Adrenal gland (tissue), 12 donors: ENCODE data around the gene TNIK. TPM values are rescaled to one million over a fixed set of nuclear protein-coding genes. Genes with fewer than 3 reads are reported as not detected.

Experiments used
- DNase-seq, 7 donors: peaks; one replicate each; pipeline ENCODE4 v3.0.0-alpha.2; 2019 to 2020
- H3K27ac ChIP-seq, 5 donors: fragments of 200-600 bp; sonication (generic) in 4 of 5; 1 replicate in 3 of 5; 2 replicates in 2 of 5; pipeline versions ENCODE4 v1.5.1 to v1.8.0; 2016 to 2020; ENCODE audit warnings: mild to moderate bottlenecking in 1 of 5
- H3K27me3 ChIP-seq: fragments of 200-600 bp; 2 replicates; pipeline ENCODE4 v1.8.0; 2021
- H3K36me3 ChIP-seq, 2 donors: fragments of 200-600 bp; replicated peaks in 1 of 2; 1 replicate in 1 of 2; 2 replicates in 1 of 2; pipeline versions ENCODE4 v1.5.1 to v1.8.0; 2018 to 2022
- H3K4me1 ChIP-seq, 2 donors: fragments of 200-600 bp; replicated peaks in 1 of 2; 1 replicate in 1 of 2; 2 replicates in 1 of 2; pipeline versions ENCODE4 v1.5.1 to v1.8.0; 2018 to 2021
- H3K4me3 ChIP-seq, 4 donors: fragments of 200-600 bp; sonication (generic) in 3 of 4; one replicate each; pipeline ENCODE4 v1.5.1; 2016 to 2018
- H3K9me3 ChIP-seq, 3 donors: fragments of 200-600 bp; sonication (generic) in 1 of 3; replicated peaks in 1 of 3; 1 replicate in 2 of 3; 2 replicates in 1 of 3; pipeline versions ENCODE4 v1.5.1 to v1.8.0; 2016 to 2021
- CTCF ChIP-seq, 6 experiments: fragments of 450-650 bp in 4 of 6; fragments of 200-600 bp in 2 of 6; sonication (generic) in 1 of 6; IDR thresholded peaks; 1 replicate in 5 of 6; 2 replicates in 1 of 6; pipeline versions ENCODE4 v1.5.1 to v1.8.0; 2016 to 2021; ENCODE audit warnings: antibody characterized with exemption in 6 of 6, mild to moderate bottlenecking in 2 of 6, moderate library complexity in 1 of 6
- POLR2A ChIP-seq, 2 donors: fragments of 450-650 bp; IDR thresholded peaks; one replicate each; pipeline ENCODE4 v1.6.1; 2017; ENCODE audit warnings: antibody characterized with exemption in 2 of 2, mild to moderate bottlenecking in 2 of 2, moderate library complexity in 1 of 2
- WGBS, 4 donors: extraction: QIAGEN DNeasy Blood & Tissue Kit in 2 of 4; methylation state at CpG; one replicate each; pipeline versions ENCODE4 v1.1.5 to v1.1.7; 2013 to 2017; 5-methylcytosine and 5-hydroxymethylcytosine counted together
- intact Hi-C, 2 donors: fragments of 100-400 bp; cut with DNase I; formaldehyde crosslinking; loops; one replicate each; pipeline versions ENCODE4 v1.14.1 to v1.15.0; 2022 to 2023
- polyA plus RNA-seq, 3 donors: library from polyadenylated mRNA; stranded (reverse); fragments of 200-250 nt in 2 of 3; fragments of 350-450 nt in 1 of 3; fragmentation: Illumina TruSeq in 1 of 3; extraction: RNeasy Lipid Tissue Mini Kit (QIAGEN cat#74804) in 1 of 3; gene quantifications; one replicate each; pipeline ENCODE4 v1.2.3, GENCODE V29; 2013 to 2014
- total RNA-seq, 9 donors: library from RNA; depleted of rRNA in 4 of 9; stranded (reverse); fragments of >200 nt in 4 of 9; fragments of 120-200 nt in 1 of 9; fragmentation: NEBNext Ultra II Directional in 1 of 9; extraction: Animal tissue kit (Norgen Biotek cat#: 25700) in 1 of 9; gene quantifications; one replicate each; pipeline versions ENCODE4 v1.1.0 to v1.2.4, GENCODE V29; 2013 to 2023
- donor health status: healthy with polysubstance abuse.
- donor health status: Bipolar disorder and iron deficiency.
- donor health status: DM: yes; HTN: yes; CAD: no.
- donor health status: DM: no; HTN: no; CAD: no.
- donor health status: DM: no; HTN: no; CAD: no.
- donor health status: DM: yes; HTN: yes; CAD: no.

The TNIK gene
- total and polyA plus RNA-seq, 12 donors: 4.9 to 33.1 (median 10.7) TPM

- Histone ChIP-seq H3K4me3 (no peak overlapping the region), H3K27ac (no peak overlapping the region), H3K27me3 (no peaks in the 10 kb centered on the region), H3K9me3 (no peaks in the 10 kb centered on the region), H3K36me3 (no peaks in the 10 kb centered on the region), H3K4me1 (no peaks in the 10 kb centered on the region)
- intact Hi-C loops: no loop called here
- TF ChIP-seq CTCF (IDR thresholded peaks at IDR 0.05): no peak
- TF ChIP-seq POLR2A (IDR thresholded peaks at IDR 0.05): no peak
- no peak for DNase-seq
- 75 to 80% (median 76%) methylated on average over 3 of the region's 3 CpGs for WGBS, 4 donors
Observed at GRCh38 chr3:171437115-171437756, 23.0 kb downstream of the TNIK start.

- intact Hi-C loops: no loop called here
Observed at GRCh38 chr3:171436380-171436779, 23.8 kb downstream of the TNIK start.

GRCh38 chr3:171435757-171436156 lies 24.4 kb downstream of the TNIK start:
- Histone ChIP-seq H3K27me3 (no peaks in the 10 kb centered on the region), H3K9me3 (no peaks in the 10 kb centered on the region), H3K27ac (no peak overlapping the region), H3K4me1 (no peaks in the 10 kb centered on the region), H3K36me3 (no peaks in the 10 kb centered on the region), H3K4me3 (no peak overlapping the region)
- DNase-seq: no peak
- intact Hi-C loops: no loop called here
- no peak for TF ChIP-seq CTCF (IDR thresholded peaks at IDR 0.05)
- TF ChIP-seq POLR2A (IDR thresholded peaks at IDR 0.05): no peak

More at GRCh38 chr3:171436380-171436779, 23.8 kb downstream of the TNIK start:
- no peak overlapping the region for H3K27ac ChIP-seq
- H3K9me3 ChIP-seq: no peaks in the 10 kb centered on the region
- TF ChIP-seq POLR2A (IDR thresholded peaks at IDR 0.05) (no peak), CTCF (IDR thresholded peaks at IDR 0.05) (no peak)
- H3K27me3 ChIP-seq: no peaks in the 10 kb centered on the region
- H3K4me1 ChIP-seq: no peaks in the 10 kb centered on the region
- H3K36me3 ChIP-seq: no peaks in the 10 kb centered on the region
- 28 to 46% (median 42%) methylated on average over 3 of the region's 3 CpGs for WGBS, 4 donors
- H3K4me3 ChIP-seq: no peak overlapping the region
- no peak for DNase-seq

GRCh38 chr3:171435143-171435542 lies 25.1 kb downstream of the TNIK start:
- H3K4me3 ChIP-seq: no peak overlapping the region
- no peak for TF ChIP-seq CTCF (IDR thresholded peaks at IDR 0.05)
- no peak for TF ChIP-seq POLR2A (IDR thresholded peaks at IDR 0.05)
- H3K9me3 ChIP-seq: no peaks in the 10 kb centered on the region
- no peak for DNase-seq
- H3K27ac ChIP-seq: no peak overlapping the region
- H3K4me1 ChIP-seq: no peaks in the 10 kb centered on the region
- no peaks in the 10 kb centered on the region for H3K36me3 ChIP-seq
- WGBS, 4 donors: 83 to 100% (median 89%) methylated on average over 1 of the region's 1 CpG
- no peaks in the 10 kb centered on the region for H3K27me3 ChIP-seq
- intact Hi-C loops: no loop called here
